Right atrium auricular region (tissue), 2 donors: ENCODE results near the gene C4orf36. TPM values are rescaled to one million over a fixed set of nuclear protein-coding genes. Genes with fewer than 3 reads are reported as not detected.
A peak's percentile ranks its signal among the peaks of the same experiment; 100 is the strongest.

Experiments
- DNase-seq: peaks from one replicate; pipeline ENCODE4 v3.0.0-alpha.2; 2019; ENCODE audit warnings: low spot score
- H3K27ac ChIP-seq, 2 donors: fragments of 200-600 bp; sonication (generic); 1 replicate in 1 of 2; 2 replicates in 1 of 2; pipeline ENCODE4 v1.5.1; 2016 to 2019
- H3K27me3 ChIP-seq, 2 donors: fragments of 200-600 bp; sonication (generic); one replicate each; pipeline versions ENCODE4 v1.5.1 to v1.6.0; 2017 to 2019
- H3K36me3 ChIP-seq: fragments of 200-600 bp; sonication (generic); one replicate; pipeline ENCODE4 v1.5.1; 2016
- H3K4me1 ChIP-seq, 2 donors: fragments of 200-600 bp; sonication (generic); one replicate each; pipeline versions ENCODE4 v1.5.1 to v1.6.0; 2017 to 2019
- H3K4me3 ChIP-seq, 2 donors: fragments of 200-600 bp; sonication (generic); 1 replicate in 1 of 2; 2 replicates in 1 of 2; pipeline ENCODE4 v1.5.1; 2017 to 2019; ENCODE audit warnings: mild to moderate bottlenecking in 1 of 2, moderate library complexity in 1 of 2
- H3K9me3 ChIP-seq, 2 donors: fragments of 200-600 bp; sonication (generic); one replicate each; pipeline ENCODE4 v1.5.1; 2019
- CTCF ChIP-seq, 2 donors: fragments of 200-600 bp; sonication (generic); IDR thresholded peaks; one replicate each; pipeline ENCODE4 v1.5.1; 2019; ENCODE audit warnings: antibody characterized with exemption in 2 of 2
- total RNA-seq, 2 donors: library from RNA; depleted of rRNA; stranded (reverse); fragments of >200 nt; gene quantifications; one replicate each; pipeline ENCODE4 v1.1.0, GENCODE V29; 2016

C4orf36 gene
- total RNA-seq, 2 donors from 2014 or later: not detected

- no peaks in the 10 kb centered on the region for H3K36me3 ChIP-seq
- H3K9me3 ChIP-seq: no peaks in the 10 kb centered on the region
- H3K27ac ChIP-seq: no peak overlapping the region
- no peak overlapping the region for H3K4me3 ChIP-seq
- TF ChIP-seq CTCF (IDR thresholded peaks at IDR 0.05): no peak
- peaks cover 0 to 20% of the 10 kb centered on the region in 2 donors for H3K4me1 ChIP-seq
- no peaks in the 10 kb centered on the region for H3K27me3 ChIP-seq
- DNase-seq: no peak
Observed at GRCh38 chr4:86909546-86910295, 17.5 kb upstream of the C4orf36 start.

DNA sequence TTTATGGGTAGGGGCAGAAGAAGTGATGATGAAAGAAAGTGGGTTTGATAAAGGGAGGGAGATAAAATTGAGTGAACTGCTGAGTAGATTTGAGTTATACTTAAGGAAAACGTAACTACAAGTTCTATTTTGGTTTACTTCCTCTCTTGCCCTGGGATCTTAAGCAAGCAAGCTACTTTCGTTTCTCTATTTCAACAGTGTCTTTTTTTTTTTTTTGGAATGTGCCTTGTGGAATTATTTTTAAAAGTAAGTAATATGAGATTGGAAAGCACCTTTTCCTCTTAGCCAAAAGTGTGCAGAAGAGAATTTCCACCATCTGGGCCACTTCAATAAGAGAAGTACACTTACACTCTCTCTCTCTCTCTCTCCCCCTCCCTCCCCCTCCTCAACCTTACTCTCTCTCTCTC lies 16.0 kb upstream of the C4orf36 start:
- H3K27ac ChIP-seq: peak overlapping the region; percentile 13 to 32
- TF ChIP-seq CTCF (IDR thresholded peaks at IDR 0.05): no peak
- H3K36me3 ChIP-seq: no peaks in the 10 kb centered on the region
- no peaks in the 10 kb centered on the region for H3K27me3 ChIP-seq
- H3K4me3 ChIP-seq: no peak overlapping the region
- no peaks in the 10 kb centered on the region for H3K9me3 ChIP-seq
- peaks cover 0 to 20% of the 10 kb centered on the region in 2 donors for H3K4me1 ChIP-seq
- DNase-seq: no peak

- Histone ChIP-seq H3K27me3 (no peaks in the 10 kb centered on the region), H3K9me3 (no peaks in the 10 kb centered on the region), H3K4me1 (no peaks in the 10 kb centered on the region), H3K4me3 (no peak overlapping the region), H3K36me3 (no peaks in the 10 kb centered on the region), H3K27ac (no peak overlapping the region)
- no peak for TF ChIP-seq CTCF (IDR thresholded peaks at IDR 0.05)
- no peak for DNase-seq
Observed at GRCh38 chr4:86901864-86902263, 9.6 kb upstream of the C4orf36 start.

DNA sequence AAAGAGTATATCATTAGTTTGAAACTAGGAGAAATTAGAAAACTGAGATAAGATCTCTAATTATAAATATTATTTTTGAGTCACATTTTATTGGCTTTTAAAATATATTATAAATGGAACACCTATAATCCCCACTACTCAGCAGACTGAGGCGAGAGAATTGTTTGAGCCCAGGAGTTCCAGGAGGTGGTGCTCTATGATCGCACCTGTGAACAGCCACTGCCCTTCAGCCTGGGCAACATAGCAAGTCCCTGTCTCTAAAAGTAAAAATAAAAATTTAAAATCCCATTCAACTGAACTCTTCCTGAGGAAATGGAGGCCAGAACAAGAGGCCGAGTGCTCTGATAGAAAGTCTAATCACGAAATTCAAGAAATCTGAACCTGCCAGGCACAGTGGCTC lies 6.3 kb upstream of the C4orf36 start:
- DNase-seq: no peak
- H3K9me3 ChIP-seq: no peaks in the 10 kb centered on the region
- no peak overlapping the region for H3K27ac ChIP-seq
- no peak for TF ChIP-seq CTCF (IDR thresholded peaks at IDR 0.05)
- no peaks in the 10 kb centered on the region for H3K27me3 ChIP-seq
- no peaks in the 10 kb centered on the region for H3K36me3 ChIP-seq
- H3K4me1 ChIP-seq: no peaks in the 10 kb centered on the region
- H3K4me3 ChIP-seq: no peak overlapping the region

DNA sequence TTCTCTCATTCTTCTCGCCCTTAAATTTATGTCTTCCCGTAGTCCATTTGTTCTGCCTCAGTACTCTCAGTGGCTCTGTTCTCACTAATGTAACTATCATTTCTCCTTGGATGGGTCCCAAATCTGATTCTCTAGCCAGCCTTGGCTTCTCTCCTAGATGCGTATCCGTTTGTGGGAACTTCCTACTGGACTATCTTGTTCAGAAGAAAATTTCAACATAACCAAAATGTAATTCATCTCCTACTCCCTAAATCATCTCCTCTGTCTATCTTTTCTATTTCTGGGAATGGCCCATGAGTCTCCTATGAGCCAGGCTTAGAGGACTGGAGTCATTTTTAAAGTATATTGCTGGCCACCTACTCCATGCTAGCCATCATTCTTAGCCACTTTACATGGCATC lies 4.4 kb upstream of the C4orf36 start:
- no peaks in the 10 kb centered on the region for H3K36me3 ChIP-seq
- H3K27ac ChIP-seq: no peak overlapping the region
- no peak overlapping the region for H3K4me3 ChIP-seq
- H3K27me3 ChIP-seq: no peaks in the 10 kb centered on the region
- no peak for TF ChIP-seq CTCF (IDR thresholded peaks at IDR 0.05)
- H3K9me3 ChIP-seq: no peaks in the 10 kb centered on the region
- DNase-seq: no peak
- peaks cover 0 to 10% of the 10 kb centered on the region in 2 donors for H3K4me1 ChIP-seq
